ENCODE measurements around the gene TRPM5.

TRPM5 gene

DNA sequence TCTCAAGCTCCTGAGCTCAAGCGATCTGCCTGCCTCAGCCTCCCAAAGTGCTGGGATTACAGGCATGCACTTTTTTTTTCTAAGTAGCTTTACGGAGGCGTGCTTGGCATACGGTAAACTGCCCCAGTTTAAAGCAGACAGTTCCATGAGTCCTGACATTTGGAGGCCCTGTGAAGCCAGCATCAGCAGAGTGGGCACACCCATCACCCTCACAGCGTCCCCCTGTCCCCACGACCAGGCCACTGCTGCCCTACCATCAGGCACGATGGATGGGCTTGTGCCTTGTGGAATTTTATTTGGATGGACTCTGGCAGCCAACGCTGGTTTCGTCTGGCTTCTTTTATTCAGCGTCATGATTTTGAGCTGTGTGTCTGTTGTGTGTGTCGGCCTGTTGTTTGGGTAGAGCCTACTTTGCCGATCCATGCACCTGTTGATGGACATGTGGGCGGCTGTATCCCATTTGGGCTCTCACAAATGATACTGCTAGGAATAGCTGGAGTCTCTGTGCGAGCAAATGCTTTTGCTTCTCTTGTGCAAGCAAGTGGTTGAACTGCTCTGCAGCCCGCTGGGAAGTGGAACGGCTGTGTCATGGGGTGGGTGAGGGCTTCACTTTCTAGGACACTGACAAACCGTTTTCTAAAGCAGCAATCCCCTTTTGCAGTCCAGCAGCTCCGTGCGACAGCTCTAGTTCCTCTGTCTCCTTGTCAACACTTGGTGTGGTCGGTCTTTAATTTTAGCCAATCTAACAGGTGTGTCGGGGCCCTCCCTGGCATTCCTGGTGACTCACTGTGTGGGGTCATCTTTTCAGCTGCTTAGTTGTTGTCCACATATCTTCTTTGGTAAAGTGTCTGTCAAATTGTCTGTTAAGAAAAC, 24.3 kb upstream of the TRPM5 start:
- no peak for DNase-seq

DNA sequence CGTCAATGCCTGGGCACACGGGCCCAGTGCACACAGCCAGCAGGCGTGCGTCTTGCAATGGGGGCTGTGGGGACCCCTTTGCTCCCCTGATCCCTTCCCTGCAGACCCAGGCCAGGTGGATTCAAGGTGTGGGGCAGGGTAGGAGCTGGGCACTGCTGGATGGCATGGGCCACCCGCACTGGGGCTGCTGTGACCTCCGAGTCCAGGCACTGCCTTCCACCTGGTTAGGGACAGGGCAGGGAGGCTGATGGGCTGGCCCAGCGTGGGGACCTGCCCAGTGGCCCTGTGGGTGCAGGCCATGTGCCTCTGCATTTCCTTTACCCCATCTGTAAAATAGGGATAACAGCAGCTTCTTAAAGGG, 23.4 kb upstream of the TRPM5 start:
- DNase-seq, result no peak

DNA sequence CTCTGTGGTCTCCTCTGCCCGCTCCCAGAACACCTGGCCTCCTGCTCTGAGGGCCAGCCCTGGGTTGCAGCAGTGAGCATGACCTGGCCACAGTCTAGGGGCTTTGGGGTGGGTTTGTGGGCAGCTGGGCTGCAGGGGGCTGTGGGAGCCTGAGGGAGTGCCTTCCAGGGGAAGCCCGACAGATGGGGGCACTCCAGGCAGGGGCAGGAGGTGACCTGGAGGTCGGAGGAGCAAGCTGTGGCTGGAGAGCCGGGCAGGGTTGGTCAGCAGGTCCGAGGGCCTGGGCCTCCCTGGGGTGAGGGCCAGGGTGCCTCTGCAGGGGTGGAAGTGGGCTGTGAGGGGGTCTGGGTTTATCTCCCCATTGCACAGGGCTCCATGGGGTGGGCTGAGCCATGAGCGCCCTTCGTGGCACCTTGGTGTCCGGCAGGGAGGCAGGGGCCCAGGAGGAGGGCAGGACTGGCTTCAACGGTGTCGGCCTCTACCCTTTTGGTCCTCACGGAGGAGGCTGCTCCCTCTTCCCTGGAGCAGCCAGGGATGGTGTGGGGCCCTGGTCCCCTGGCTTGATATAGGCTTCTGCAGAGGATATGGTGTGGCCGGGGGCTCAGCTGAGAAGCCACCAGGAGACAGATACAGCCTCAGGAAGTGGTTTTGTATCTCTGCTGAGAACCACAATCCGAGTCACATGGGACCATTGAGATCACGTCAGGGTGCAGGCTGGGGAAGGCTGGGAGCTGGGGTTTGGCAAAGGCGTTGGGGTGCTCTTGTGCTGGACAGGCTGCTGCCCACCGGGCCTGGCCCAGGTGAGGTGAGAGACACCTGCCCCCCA, 22.8 kb upstream of the TRPM5 start:
- DNase-seq, result no peak

DNA sequence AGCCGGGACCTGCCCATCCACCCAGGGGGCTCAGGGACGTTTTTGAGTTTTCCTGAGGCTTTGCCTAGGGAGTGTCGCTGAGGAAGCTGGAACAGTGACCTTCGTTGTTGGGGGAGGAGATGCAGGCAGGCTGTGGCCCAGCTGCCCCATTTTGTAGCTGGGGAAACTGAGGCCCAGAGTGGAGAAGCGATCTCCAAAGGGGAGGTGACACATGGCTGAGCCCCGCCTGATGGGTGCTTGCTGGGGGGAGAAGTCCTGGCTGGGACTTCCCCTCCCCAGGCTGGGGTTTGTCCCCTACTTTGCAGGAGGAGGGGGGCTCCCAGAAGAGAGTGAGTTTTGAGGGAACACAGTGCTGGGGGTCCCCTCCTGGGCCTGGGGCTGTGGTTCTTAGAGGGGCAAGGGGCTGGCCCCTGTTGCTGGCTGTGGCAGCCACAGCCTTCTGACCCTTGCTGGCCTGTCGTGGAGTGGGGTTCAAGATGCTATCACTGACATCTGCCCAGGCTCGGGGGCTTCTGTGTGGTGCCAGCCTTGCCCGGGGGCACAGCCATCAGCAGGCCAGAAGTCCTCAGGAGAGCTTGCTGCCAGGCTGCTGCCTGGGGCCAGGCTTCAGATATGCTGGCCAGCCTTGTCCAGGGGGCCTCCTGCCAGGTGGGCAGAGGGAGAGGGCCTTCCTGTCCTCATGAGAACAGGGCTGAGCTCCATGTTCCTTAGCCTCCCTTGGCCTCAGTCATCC, 21.9 kb upstream of the TRPM5 start:
- DNase-seq, result no peak

DNA sequence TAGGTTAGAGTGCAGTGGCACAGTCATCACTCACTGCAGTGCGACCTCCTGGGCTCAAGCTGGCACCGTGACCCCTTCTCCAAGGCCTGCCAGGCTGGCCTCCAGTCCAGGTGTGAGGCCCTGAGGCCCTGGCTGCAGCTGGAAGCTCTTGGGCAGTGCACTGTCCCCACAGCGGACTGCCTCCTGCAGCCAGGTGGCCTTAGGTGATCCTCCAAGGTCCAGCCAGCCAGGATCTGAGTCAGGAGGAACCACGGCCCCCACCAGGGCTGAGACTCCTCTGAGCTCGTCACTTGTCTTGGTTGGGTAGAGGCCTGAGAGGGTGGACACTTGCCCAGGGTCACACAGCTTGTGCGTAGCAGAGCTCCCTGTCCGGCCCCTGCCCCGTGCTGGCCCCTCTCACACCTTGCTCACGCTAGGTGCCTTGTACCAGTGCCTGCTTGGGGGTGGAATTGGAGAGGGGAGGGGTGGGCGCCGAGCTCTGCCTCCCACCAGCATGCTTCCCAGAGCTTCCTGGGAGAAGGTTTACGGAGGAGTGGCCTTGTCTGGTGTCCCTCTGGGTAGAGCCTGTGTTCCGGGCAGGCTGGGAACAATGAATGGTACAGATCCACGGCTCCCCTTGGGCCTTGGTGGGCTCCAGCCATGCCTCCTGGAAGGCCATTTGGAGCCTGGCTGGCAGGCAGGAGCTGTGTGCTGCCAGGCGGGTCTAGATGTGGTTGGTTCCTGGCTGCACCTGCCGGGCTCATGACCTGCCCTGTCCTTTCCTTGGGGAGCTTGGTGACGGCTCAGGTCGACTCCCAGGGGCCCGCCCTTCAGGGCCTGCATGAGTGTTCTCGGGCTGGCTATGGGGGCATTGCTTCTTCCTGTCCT, 21.1 kb upstream of the TRPM5 start:
- DNase-seq, result no peak

DNA sequence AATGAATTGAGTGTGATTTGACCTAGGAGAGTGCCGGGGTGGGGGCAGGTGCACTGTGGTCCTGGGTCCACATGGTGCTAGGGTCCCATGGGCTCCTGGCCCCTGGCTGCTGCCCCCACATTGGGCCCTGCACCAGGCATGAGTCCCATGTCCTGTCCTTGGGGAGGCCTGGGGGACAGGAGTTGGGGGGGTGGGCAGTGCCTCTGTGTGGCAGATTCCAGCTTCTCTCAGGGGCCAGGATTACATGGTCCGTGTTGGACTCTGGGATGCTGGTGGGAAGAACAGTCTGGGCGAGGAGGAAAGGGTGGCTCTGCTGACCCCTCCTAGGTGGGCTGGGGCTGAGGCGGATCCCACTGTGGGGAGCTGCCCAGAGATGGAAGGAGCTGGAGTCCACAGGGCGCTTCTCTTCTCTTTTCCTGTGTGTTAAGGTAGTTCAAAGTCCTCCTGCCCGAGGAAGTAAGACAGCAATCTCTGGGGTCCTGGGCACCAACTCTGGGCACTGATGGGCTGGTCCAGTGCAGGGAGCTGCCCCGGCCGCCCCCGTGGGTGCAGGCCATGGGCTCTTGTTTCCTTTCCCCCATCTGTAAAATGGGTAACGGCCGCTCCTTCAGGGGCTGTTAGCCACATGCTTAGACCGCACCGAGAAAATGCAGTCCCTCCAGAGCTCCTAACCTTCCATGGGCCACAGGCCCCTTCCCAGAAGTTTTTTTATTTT, 20.3 kb upstream of the TRPM5 start:
- DNase-seq, result no peak

DNA sequence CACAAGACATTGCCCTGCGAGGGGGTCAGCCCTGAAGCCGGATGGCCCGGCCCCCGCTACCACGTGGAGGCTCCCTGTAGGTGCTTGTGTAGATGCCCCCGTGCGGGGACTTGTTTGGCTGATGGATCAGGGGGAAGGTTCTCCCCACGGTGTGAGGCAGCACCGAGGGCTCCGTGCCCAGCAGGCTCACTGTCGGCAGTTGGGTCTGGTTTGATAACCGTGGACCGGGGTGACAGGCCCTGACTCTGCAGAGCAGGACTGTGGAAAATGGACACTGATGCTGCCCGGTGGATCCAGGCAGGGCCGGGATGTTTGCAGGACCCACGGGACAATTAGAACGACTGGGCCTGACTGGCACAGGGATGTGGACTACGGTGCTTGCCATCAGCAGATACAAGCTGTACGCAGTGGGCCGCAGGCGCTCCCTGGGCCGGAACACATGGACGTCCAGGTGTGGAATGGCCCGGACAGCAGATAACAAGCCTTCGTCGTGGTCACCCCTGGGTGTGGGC, 19.5 kb upstream of the TRPM5 start:
- no peak for DNase-seq

DNA sequence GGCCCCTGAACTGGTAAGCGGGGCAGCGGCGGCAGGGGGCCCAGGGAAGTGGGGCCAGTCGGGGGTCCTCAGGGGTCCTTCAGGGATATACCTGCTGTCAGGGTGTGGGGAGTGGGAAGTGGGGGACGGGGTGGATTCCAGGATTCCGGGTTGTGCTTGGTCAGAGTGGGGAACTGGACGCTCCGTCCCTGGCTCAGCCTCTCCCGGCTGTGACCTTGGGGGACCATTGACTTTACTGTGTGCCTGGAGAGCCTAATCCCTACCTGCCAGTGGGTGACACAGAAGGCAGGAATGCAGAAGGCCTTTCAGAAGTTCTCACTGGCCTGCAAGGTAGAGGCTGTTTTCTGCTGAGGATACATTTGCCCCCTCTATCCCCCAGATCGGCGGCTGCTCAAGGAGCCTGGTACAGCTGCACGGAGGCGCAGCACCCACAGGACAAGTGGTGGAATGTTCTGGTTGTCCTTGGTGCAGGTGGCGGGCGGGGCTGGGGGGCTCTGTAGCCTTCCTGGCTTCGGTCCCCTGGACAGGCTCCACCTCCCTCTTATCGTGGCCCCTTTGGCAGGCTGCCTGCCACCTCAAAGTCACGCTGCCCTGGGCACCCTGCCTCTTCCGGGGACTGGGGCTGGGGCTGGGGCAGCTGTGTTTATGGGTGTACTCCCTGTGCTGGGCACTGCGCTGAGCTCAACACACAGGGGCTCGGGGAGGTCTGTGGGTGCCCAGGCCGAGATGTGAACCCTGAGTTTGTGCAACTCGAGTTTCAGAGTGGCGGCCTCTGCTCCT, 18.9 kb upstream of the TRPM5 start:
- no peak for DNase-seq

DNA sequence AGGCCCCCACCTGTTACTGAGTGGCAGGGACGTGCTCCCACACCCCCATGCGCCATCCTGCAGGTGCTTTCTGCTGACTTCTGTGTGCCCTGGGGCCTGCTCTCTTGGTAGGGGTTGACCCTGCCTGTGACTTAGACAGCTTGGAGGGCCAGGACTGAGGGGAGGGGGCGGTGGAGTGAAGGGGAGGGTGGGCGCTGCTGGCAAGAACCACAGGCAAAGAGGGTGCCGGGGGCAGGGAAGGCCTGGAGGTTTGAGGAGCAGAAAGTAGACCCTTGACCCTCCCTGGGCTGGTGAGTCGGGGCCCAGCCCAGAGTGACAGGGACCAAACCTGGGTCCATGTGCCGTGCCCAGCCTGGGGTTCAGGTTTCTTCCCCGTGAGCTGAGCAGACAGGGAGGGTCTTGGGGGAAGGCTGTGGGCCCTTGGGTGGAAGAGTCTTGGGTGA, 18.2 kb upstream of the TRPM5 start:
- no peak for DNase-seq

DNA sequence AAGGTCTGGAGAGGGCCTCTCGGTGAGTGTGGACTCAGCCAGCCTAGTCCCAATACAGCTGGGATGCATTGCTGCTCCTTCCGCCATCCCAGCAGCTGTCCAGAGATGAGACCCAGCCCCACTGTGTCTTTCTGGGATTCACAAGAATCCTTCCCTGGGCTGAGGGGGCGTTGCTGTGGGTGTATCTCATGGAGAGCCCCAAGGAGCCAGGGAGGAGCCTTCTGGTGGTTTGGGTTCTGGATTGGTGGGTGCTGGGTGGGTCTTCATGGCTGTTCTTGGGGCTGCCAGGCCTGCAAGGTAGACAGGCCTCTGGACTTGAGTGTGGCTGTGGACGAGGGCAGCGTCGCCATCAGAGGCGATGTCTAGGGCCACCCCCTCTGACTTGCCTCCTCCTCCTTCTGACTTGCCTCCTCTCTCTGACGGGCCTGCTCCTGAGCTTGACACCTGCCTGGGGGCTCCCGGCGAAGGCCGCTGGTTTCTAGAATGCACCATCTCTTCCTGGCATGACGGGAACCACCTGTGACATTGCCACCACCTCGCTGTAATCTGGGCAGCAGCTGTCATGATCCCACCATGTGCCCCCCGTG, 17.7 kb upstream of the TRPM5 start:
- DNase-seq, result no peak

DNA sequence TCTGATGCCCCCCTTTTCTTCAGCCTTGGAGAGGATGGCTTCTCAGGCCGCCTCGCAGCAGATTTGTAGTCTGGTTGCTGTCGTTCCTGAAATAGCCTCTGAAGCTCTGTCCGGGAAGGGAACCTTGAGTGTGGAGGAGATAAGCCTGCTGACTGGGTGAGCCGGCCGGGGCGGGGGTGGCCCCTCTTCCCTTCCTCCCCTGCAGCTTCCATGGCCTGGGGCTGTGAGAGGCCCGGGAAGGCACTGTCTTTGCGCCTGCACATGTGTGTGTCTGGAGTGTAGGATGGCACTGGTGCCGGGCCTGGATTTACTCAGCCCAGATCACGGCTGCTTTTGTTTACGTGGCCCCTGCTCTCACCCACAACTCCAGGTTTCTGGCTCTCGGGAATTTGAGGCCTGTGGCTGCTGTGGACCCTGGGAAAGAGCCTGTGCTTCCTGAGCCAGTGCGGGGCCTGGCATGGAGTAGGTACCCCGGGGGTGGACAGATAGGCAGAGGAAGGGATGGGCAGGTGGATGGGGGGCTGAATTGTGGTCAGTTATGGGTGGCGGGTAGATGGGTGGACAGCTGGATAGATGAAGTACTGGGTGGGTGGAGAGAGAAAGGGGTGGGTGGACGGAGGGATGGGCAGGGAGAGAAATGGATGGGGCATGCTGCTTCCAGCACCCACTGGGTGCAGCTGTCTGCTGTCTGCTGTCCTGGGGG, 17.1 kb upstream of the TRPM5 start:
- no peak for DNase-seq

DNA sequence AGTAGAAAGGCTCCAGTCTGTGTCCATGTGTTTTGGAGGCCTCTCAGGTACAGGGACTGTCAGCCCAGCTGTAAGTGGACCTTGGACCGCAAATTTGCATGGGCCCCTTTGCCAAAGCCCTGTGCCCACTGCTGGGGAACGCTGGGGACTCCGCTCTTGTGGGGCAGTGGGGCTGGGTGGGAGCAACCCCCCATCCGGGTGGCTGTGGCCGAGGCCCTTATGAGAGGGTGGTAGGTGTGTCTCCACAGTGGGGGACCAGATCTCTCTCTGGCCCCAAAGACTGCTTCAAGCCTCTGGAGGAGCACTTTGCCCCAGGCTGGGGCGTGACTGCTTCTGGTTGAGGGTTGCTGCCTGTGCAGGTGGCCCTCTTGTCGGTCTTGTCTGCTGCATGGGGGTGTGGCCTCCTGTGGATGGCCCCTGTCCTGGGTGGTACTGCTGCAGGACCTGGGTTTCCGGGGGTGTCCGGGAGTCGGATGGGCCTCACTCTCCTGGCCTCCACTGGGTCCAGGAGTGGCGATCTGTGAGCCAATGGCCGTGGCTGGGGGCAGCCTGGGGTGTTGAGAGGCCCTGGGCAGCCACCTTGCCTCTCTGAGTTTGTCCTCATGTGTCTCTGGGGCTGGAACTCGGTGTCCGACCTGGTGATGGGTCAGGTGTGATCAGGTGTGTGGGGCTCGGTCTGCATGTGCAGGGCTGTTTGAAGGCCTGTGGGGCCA, 16.4 kb upstream of the TRPM5 start:
- no peak for DNase-seq

DNA sequence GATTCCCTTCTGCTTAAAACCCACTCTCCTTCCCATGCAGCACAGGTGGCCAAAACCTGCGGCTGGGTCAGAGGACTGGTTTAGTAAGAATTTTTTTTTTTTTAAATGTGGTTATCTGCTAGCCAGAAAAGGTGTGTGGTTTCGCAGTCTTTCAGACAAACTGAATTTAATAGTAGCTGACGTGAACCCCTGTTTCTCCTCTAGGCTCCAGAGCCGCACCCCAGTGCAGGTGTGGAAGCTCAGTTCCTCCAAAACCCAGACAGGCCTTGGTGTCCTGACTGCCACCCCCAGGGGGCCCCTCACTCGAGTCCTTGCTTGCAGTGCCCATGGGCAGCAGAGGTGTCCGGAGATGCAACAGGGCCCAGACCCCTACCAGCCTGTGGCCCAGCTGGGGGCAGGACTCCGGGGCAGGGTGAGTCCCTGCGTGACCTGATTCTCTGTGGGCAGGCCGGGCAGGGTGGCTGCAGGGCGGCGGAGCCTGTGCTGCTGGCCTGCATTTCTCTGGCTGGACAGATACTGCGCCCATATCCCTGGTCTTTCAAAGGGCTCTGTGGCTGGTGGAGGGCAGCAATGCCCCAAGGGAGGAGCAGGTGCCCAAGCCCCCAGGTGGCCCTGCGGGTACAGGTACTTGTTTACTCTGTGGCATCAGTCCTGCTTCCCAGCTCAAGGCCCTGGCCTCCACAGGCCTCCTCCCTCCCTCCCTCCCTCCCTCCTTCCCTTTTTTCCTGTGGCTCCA, 15.7 kb upstream of the TRPM5 start:
- no peak for DNase-seq

DNA sequence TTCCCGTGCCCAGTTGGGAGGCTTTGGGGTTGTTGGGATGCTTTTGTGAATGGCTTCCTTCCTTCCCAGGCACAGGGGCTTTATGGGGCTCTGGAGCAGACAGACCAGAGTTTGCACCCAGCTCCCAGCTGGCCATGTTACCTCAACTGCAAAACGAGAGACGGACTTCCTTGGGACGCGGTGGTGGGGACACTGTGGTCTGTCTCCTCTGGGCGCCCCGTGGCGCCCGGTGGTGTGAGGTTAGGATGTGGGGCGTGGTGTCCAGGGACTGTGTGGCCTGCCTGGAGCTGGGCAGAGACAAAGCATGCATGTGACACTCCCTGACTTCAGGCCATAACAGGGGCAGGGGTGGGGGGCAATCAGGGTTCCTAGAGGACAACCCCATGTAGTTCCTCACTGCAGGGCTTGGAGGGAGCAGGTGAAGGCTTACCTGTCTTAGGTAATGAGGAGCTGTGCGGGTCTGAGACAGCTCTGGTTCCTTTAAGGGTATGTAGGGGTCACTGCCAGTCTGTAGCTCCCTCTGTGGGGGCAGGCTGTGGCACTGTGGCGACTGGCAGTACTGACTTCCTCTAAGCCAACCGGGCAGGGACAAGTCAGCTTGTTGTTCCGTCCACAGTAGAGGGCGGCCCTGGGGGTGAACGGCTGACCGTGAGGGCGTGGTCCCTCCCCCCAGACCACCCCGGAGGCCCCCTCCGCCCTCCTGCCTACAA, 14.9 kb upstream of the TRPM5 start:
- no peak for DNase-seq

DNA sequence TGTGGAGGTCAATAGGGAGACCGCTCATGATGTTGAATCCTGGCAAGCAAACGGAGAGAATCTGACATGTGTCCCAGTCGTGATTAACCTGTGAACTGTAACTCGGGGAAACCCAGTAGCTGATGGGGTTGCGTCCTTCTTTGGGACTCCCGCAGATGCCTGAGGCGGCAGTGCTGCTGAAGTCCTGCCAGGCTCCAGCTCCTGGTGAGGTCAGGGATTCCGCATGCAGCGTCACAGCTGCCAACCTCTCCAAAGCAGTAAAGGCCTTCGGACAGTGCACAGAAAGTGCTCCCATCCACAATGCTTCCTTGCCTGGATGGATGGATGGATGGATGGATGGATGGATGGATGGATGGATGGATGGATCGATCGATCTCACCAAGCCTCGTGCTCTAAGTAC, 14.0 kb upstream of the TRPM5 start:
- DNase-seq, result no peak

DNA sequence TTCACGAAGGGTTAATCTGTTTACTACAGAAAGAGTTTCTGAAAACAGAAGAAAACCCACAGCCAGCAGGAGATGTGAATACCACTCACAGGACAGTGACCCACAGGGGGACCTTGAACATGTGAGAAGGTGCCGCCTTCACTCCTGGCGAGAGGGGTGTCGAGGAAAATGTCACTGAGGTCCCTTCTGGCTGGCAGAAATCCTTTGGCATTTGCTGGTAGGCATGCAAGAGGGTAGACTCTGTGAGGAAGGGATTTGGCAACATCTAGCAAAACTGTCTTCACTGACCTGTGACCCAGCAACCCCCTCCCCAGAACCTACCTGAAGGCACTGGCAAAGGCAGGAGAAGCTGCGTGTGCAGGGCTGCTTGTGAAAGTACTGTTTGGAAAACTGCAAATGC, 9.1 kb upstream of the TRPM5 start:
- DNase-seq, result no peak

DNA sequence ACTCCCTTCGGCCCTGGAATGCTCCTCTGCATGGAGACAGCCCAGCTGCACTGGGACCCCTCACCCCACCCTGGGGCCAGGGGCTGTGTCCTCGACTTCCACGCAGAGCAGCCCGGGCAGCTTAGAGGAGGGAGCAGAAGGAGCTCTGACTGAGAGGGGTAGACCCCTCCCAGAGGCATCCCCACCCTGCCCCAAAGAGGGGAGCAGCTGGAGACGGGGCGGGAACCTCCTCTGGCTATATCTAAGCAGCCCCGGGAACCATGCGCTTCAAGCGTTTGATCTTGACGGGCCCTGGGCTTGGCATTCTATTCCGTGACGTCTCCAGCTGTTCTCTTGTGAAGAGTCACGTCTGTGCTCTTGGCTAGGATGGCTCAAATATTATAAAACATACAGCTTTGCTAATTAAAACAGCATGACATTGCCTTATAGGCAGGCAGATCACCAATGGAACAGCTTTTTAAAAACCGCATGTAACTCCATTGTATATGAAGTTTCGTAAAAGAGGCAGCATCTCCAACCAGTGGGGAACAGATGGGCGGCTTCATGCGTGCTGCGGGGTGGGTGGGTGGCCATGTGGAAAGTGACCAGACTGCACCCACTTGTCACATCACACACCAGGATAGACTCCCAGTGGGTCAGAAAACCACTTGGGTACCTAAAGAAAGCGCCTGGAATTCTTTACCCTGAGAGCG, 8.2 kb upstream of the TRPM5 start:
- no peak for DNase-seq

All from NCI-H446 treated with DMSO at 0.1 percent for 48 hours (cell line).